PC-3 (cell line): ENCODE measurements around the gene ZNF860. TPM values are rescaled to one million over a fixed set of nuclear protein-coding genes. Genes with fewer than 3 reads are reported as not detected.

Experiments
- ATAC-seq: fragments of 200-7000 bp; cut with Tn5 transposase; 2 replicates; pipeline ENCODE4 v1.9.1; 2020; ENCODE audit warnings: mild to moderate bottlenecking, moderate library complexity
- BruUV-seq: library from RNA; stranded (reverse); fragments of 400-500 nt; replicated peaks from 2 replicates; lab custom pipeline; 2021; lab: Mats Ljungman, UMichigan
- CTCF ChIA-PET: fragments of 300-600 bp; sonication (Branson Sonifier 250); formaldehyde crosslinking; loops from one replicate; lab custom pipeline; 2022; ENCODE audit warnings: antibody characterized with exemption; lab: Charles Lee
- POLR2A ChIA-PET: fragments of 300-600 bp; sonication (Branson Sonifier 250); formaldehyde crosslinking; loops from one replicate; lab custom pipeline; 2022; ENCODE audit warnings: antibody characterized with exemption; ENCODE audit not compliant: unreplicated experiment; lab: Charles Lee
- DNase-seq: peaks from one replicate; pipeline ENCODE4 v3.0.0-alpha.2; 2015
- H2AFZ ChIP-seq: fragments of 300-600 bp; sonication (generic); 2 replicates; pipeline ENCODE4 v1.6.0; 2016; ENCODE audit warnings: antibody characterized with exemption, low read length
- H3F3A ChIP-seq: fragments of 300-600 bp; sonication (generic); one replicate; pipeline ENCODE4 v1.6.0; 2017; ENCODE audit warnings: antibody characterized with exemption, low read length, control low read depth, mild to moderate bottlenecking; ENCODE audit not compliant: unreplicated experiment
- H3K27ac ChIP-seq: fragments of 300-600 bp; sonication (generic); 2 replicates; pipeline ENCODE4 v1.5.1; 2016; ENCODE audit warnings: mild to moderate bottlenecking, low read length
- H3K27me3 ChIP-seq: fragments of 300-600 bp; sonication (generic); 2 replicates; pipeline ENCODE4 v1.6.1; 2016; ENCODE audit warnings: low read length, mixed read lengths
- H3K36me3 ChIP-seq: fragments of 300-600 bp; sonication (generic); 2 replicates; pipeline ENCODE4 v1.6.1; 2016; ENCODE audit warnings: low read depth, mixed run types, low read length, mixed read lengths
- H3K4me1 ChIP-seq: fragments of 300-600 bp; sonication (generic); 2 replicates; pipeline ENCODE4 v1.5.1; 2016; ENCODE audit warnings: low read length; ENCODE audit not compliant: insufficient read depth
- H3K4me2 ChIP-seq: fragments of 300-600 bp; sonication (generic); 2 replicates; pipeline ENCODE4 v1.6.0; 2016; ENCODE audit warnings: low read length
- H3K4me3 ChIP-seq: fragments of 300-600 bp; sonication (generic); 2 replicates; pipeline ENCODE4 v1.5.1; 2016; ENCODE audit warnings: mild to moderate bottlenecking, low read length, mixed read lengths
- H3K79me2 ChIP-seq: fragments of 300-600 bp; sonication (generic); 2 replicates; pipeline ENCODE4 v1.6.1; 2017; ENCODE audit warnings: low read length, mixed read lengths
- H3K9ac ChIP-seq: fragments of 300-600 bp; sonication (generic); 2 replicates; pipeline ENCODE4 v1.6.0; 2016; ENCODE audit warnings: mild to moderate bottlenecking, low read length
- H3K9me2 ChIP-seq: fragments of 300-600 bp; sonication (generic); replicated peaks from 2 replicates; pipeline ENCODE4 v1.6.1; 2016; ENCODE audit warnings: mixed run types, low read length, mixed read lengths
- H3K9me3 ChIP-seq: fragments of 300-600 bp; sonication (generic); 2 replicates; pipeline ENCODE4 v1.6.1; 2016; ENCODE audit warnings: low read length, mixed read lengths
- H4K20me1 ChIP-seq: fragments of 300-600 bp; sonication (generic); 2 replicates; pipeline ENCODE4 v1.6.1; 2016; ENCODE audit warnings: low read length, mixed read lengths
- CTCF ChIP-seq: fragments of 300-600 bp; sonication (generic); conservative IDR thresholded peaks from 2 replicates; pipeline ENCODE4 v1.5.1; 2017; ENCODE audit warnings: antibody characterized with exemption, low read depth, mild to moderate bottlenecking, low read length
- EZH2 ChIP-seq: fragments of 300-600 bp; sonication (generic); IDR thresholded peaks from one replicate; pipeline ENCODE4 v1.6.1; 2017; ENCODE audit warnings: antibody characterized with exemption, mild to moderate bottlenecking, low read length; ENCODE audit not compliant: unreplicated experiment
- EZH2phosphoT487 ChIP-seq: fragments of 300-600 bp; sonication (generic); IDR thresholded peaks from 2 replicates; pipeline ENCODE4 v1.6.1; 2018; ENCODE audit warnings: mild to moderate bottlenecking, antibody characterized with exemption, low read length, borderline replicate concordance
- intact Hi-C: fragments of 100-400 bp; cut with micrococcal nuclease; formaldehyde crosslinking; loops from 2 replicates; pipeline ENCODE4 v1.9.0; 2023
- total RNA-seq: library from RNA; depleted of rRNA; stranded (reverse); fragments of >200 nt; gene quantifications from 2 replicates; pipeline ENCODE4 v1.2.3, GENCODE V29; 2014

Gene ZNF860
- total RNA-seq, 1 experiment from 2014 or later = 10.5 TPM

GRCh38 chr3:31962801-31963205 is 18.7 kb upstream of the ZNF860 start:
- Histone ChIP-seq H3K4me2 (peak overlapping the region; percentile 47), H3K9me2 (no peaks in the 10 kb centered on the region), H3K36me3 (no peaks in the 10 kb centered on the region), H3K27ac (peak overlapping the region; percentile 88), H3K27me3 (no peaks in the 10 kb centered on the region), H2AFZ (no peak overlapping the region), H3K4me1 (peaks cover 61% of the 10 kb centered on the region), H3F3A (peaks cover 6% of the 10 kb centered on the region), H4K20me1 (peaks cover 6% of the 10 kb centered on the region; the same call in 1 of the 2 replicates), H3K9me3 (no peaks in the 10 kb centered on the region), H3K9ac (peak overlapping the region; percentile 34), H3K4me3 (no peak overlapping the region), H3K79me2 (peaks cover 85% of the 10 kb centered on the region)
- peak; percentile 88 for ATAC-seq
- intact Hi-C loops = loop anchor here (2.0 to 10.0 kb wide), 3 partner anchors 16 to 348 kb away; no protein-coding TSS in a partner anchor
- POLR2A ChIA-PET = no interaction called here
- CTCF ChIA-PET = no interaction called here
- no peak for TF ChIP-seq EZH2
- TF ChIP-seq CTCF = no peak
- TF ChIP-seq EZH2phosphoT487 = no peak
- BruUV-seq = no TSS peak
- DNase-seq = peak; percentile 87

GRCh38 chr3:31966978-31967591 is 14.5 kb upstream of the ZNF860 start:
- no peak for DNase-seq
- Histone ChIP-seq H3K27ac (peak overlapping the region; percentile 92), H4K20me1 (no peaks in the 10 kb centered on the region), H3F3A (peaks cover 18% of the 10 kb centered on the region), H3K9ac (0 out of 2 replicates have a peak overlapping the region, but pooled peaks have one; percentile 4), H3K4me3 (peak overlapping the region; percentile 52; the same call in 1 of the 2 replicates), H3K9me3 (no peaks in the 10 kb centered on the region), H2AFZ (no peak overlapping the region), H3K36me3 (no peaks in the 10 kb centered on the region), H3K4me1 (peaks cover 62% of the 10 kb centered on the region), H3K4me2 (peak overlapping the region; percentile 85), H3K79me2 (peaks cover 72% of the 10 kb centered on the region), H3K27me3 (no peaks in the 10 kb centered on the region), H3K9me2 (no peaks in the 10 kb centered on the region)
- CTCF ChIA-PET = no interaction called here
- POLR2A ChIA-PET = interaction anchor here (0.6 to 0.7 kb wide), 3 partner anchors 12 to 91 kb away, joined by 3 to 5 read pairs (median 3); no protein-coding TSS in a partner anchor
- no TSS peak for BruUV-seq
- no peak for ATAC-seq
- intact Hi-C loops = loop anchor here (5.0 to 10.0 kb wide), 4 partner anchors 190 to 435 kb away; partner anchors contain the start of gene STT3B
- TF ChIP-seq EZH2phosphoT487 (no peak), EZH2 (no peak), CTCF (no peak)

GRCh38 chr3:31967592-31967991 is 14.0 kb upstream of the ZNF860 start:
- no peak for ATAC-seq
- intact Hi-C loops = loop anchor here (5.0 to 10.0 kb wide), 4 partner anchors 190 to 435 kb away; partner anchors contain the start of gene STT3B
- peak overlapping the region; percentile 92 for H3K27ac ChIP-seq
- peak overlapping the region; percentile 85 for H3K4me2 ChIP-seq
- H3K9me2 ChIP-seq = no peaks in the 10 kb centered on the region
- peaks cover 57% of the 10 kb centered on the region for H3K4me1 ChIP-seq
- ChIA-PET POLR2A (interaction anchor here (0.6 to 0.7 kb wide), 2 partner anchors 70 to 91 kb away, joined by 3 read pairs; no protein-coding TSS in a partner anchor), CTCF (no interaction called here)
- peak overlapping the region; percentile 52 for H3K4me3 ChIP-seq
- peaks cover 18% of the 10 kb centered on the region for H3F3A ChIP-seq
- DNase-seq = no peak
- no peak for TF ChIP-seq EZH2
- no peak for TF ChIP-seq CTCF
- no peak for TF ChIP-seq EZH2phosphoT487
- no peaks in the 10 kb centered on the region for H3K9me3 ChIP-seq
- no peaks in the 10 kb centered on the region for H4K20me1 ChIP-seq
- peaks cover 72% of the 10 kb centered on the region for H3K79me2 ChIP-seq
- BruUV-seq = no TSS peak
- H2AFZ ChIP-seq = no peak overlapping the region
- no peaks in the 10 kb centered on the region for H3K36me3 ChIP-seq
- no peaks in the 10 kb centered on the region for H3K27me3 ChIP-seq
- H3K9ac ChIP-seq = peak overlapping the region; percentile 66; the same call in 1 of the 2 replicates
